ENCODE measurements around the gene ITSN1.
"Not testable (repeated sequence)": the region's sequence is repeated elsewhere in the genome, so short reads cannot be mapped to it uniquely, and the experiment has no call there.

The ITSN1 gene

DNA sequence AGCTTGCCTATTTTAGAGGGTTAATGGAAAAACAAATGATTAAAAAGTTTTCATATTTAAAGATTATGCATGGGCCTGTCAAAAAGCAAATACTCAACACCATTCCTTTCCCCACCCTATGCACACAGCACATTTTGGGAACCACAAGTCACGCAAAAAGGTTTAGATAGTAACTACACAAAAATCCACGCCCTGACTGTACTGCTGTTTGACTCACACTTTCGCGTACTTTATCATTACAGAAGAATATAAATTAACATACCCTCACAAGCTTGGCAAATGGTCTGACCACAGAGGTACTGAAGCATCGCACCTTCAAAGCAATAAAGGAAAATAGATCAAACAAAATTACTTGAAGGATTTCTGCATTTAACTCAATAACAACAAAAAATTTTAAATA lies 271.9 kb downstream of the ITSN1 start:
- TF ChIP-seq, protein P1, sequence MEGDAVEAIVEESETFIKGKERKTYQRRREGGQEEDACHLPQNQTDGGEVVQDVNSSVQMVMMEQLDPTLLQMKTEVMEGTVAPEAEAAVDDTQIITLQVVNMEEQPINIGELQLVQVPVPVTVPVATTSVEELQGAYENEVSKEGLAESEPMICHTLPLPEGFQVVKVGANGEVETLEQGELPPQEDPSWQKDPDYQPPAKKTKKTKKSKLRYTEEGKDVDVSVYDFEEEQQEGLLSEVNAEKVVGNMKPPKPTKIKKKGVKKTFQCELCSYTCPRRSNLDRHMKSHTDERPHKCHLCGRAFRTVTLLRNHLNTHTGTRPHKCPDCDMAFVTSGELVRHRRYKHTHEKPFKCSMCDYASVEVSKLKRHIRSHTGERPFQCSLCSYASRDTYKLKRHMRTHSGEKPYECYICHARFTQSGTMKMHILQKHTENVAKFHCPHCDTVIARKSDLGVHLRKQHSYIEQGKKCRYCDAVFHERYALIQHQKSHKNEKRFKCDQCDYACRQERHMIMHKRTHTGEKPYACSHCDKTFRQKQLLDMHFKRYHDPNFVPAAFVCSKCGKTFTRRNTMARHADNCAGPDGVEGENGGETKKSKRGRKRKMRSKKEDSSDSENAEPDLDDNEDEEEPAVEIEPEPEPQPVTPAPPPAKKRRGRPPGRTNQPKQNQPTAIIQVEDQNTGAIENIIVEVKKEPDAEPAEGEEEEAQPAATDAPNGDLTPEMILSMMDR (conservative IDR thresholded peaks at IDR 0.05): no peak
- peak overlapping the region; percentile 86; the same call in 1 of the 2 replicates for H3K27ac ChIP-seq

DNA sequence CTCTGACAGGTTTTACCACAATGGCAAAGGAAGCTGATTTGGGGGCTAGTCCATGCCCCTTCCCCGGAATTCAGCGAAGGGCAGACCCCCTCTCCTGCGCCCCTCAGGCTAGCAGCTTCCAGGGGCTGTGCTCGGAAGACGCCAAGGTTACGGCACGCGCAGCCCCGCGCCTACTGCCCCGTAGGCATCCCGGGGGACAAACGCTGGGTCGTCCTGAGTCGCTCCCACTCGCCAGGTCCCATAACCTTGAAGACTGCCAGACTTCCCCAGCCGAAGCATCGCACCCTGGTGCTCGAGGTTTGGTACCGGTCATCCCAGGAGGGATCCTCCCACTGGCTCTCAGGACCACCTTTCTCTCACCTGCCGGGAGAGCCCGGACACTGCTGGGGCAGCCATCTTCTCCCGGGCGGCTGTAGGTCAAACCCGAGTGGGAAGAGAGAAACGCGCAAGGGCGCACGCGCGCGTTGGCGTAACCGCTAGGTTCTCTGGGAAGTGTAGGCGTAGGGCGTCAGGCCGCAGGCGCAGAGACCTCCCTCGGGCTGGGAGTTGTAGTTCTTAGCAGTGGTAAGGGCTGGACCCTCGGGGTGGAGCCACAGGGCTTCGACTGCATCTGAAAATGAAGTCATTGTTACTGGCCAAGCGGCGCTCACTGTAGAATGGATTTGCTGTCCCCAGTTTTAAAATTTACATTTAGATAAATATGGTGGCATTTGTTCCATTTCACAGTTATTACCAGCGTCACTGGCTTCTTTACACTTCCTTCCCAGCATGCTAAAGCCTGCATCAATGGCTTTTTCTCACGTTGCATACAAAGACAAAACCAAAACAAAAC lies 273.3 kb downstream of the ITSN1 start, which contains the start of gene ATP5PO:
Gene ATP5PO, minus strand, starts transcription at position 437 of the 832 bp plus-strand sequence. Its CDS starts 41 bp downstream, at position 396.
- peak within 1 kb of the TSS; percentile 86 for H3K27ac ChIP-seq
- TF ChIP-seq, protein P1 (conservative IDR thresholded peaks at IDR 0.05): no peak

DNA sequence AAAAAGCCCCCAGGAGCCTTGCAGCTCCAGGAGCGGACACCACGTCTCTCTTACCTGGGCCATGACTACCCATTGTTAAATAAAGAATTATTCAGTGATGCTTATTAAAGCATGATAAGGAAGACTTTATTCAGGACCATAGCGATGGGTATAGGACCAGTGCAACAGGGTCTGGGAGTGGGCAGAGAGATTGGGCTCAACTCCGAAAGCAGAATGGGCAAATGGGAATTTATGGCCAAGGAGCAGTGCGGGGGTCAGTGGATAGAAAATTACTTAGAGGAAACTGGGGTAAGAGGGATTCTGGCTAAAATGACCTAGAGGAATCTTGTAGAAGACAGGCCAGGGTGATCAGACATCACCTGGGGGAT lies 273.9 kb downstream of the ITSN1 start:
- TF ChIP-seq, protein P1 (conservative IDR thresholded peaks at IDR 0.05): no peak
- peak overlapping the region; percentile 86 for H3K27ac ChIP-seq

DNA sequence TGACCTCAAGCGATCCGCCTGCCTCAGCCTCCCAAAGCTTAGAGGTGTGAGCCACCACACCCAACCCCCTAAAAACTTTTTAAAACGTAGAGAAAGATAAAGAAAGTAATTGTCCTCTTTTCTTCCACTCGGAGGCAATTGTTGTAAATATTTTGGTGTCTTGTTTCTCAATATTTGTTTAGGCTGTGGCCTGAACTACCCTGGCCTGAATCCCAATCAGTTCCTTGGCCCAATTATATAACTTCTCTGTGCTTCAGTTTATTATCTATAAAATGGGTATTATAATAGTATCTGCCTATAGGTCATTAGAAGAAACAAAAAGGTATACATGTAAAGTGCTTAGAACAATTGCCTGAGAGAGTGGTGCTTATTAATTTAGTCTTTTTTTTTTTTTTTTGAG lies 275.1 kb downstream of the ITSN1 start:
- TF ChIP-seq, protein P1 (conservative IDR thresholded peaks at IDR 0.05): no peak
- no peak overlapping the region for H3K27ac ChIP-seq

DNA sequence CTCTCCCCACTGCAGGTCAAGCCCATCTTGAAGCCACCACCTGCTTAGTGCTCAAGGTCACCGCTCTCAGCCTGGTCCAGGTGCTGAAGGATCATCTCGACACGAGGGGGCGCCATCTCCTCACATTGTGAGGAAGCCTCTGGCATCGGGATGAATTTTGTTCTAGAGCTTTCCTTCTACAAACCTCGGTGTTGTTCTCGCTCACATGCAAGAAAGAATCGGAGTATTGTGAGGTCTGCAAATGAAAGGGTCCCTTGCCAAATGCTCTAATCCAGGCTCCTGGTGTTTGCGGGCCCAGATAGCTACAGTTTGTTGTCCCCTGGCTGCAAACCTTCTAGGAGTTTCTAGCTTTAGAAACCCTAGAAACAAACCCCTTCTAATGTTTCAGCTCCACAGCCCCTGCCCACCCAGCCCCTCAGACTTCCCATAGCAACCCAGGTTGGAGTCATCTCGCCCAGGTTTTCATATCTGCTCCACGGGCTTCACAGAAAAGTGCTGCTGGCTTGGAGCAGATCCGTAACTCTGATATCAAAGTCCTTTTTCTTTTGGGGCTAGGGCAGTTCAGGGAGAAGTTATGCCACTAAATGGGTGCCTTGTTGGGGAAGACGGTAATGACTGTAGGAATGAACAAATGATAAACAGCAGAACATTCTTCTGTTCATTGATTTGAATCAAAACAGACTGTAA lies 281.9 kb downstream of the ITSN1 start:
- H3K27ac ChIP-seq: peak overlapping the region; percentile 40; the same call in 1 of the 2 replicates
- TF ChIP-seq, protein P1 (conservative IDR thresholded peaks at IDR 0.05): peak; percentile 99

DNA sequence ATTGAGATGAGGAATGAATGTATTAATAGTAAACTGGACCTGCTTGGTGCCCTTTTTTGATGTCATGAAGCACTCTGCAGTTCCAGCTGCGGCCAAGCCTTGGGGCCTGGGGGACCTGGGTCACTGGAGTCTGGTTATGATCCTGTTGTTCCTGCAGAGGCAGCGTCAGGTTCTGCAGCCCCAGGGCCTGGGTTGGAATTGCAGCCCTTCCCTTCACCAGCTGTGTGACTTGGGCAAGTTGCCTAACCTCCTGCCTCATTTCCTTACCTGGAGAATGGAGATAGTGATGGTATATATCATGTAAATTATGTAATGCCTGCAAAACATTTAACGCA lies 282.4 kb downstream of the ITSN1 start:
- H3K27ac ChIP-seq: no peak overlapping the region; the same call in 1 of the 2 replicates
- TF ChIP-seq, protein P1 (conservative IDR thresholded peaks at IDR 0.05): no peak

DNA sequence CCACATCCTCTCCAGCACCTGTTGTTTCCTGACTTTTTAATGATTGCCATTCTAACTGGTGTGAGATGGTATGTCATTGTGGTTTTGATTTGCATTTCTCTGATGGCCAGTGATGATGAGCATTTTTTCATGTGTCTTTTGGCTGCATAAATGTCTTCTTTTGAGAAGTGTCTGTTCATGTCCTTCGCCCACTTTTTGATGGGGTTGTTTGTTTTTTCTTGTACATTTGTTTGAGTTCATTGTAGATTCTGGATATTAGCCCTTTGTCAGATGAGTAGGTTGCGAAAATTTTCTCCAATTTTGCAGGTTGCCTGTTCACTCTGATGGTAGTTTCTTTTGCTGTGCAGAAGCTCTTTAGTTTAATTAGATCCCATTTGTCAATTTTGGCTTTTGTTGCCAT lies 283.9 kb downstream of the ITSN1 start:
- H3K27ac ChIP-seq: not testable (repeated sequence)

DNA sequence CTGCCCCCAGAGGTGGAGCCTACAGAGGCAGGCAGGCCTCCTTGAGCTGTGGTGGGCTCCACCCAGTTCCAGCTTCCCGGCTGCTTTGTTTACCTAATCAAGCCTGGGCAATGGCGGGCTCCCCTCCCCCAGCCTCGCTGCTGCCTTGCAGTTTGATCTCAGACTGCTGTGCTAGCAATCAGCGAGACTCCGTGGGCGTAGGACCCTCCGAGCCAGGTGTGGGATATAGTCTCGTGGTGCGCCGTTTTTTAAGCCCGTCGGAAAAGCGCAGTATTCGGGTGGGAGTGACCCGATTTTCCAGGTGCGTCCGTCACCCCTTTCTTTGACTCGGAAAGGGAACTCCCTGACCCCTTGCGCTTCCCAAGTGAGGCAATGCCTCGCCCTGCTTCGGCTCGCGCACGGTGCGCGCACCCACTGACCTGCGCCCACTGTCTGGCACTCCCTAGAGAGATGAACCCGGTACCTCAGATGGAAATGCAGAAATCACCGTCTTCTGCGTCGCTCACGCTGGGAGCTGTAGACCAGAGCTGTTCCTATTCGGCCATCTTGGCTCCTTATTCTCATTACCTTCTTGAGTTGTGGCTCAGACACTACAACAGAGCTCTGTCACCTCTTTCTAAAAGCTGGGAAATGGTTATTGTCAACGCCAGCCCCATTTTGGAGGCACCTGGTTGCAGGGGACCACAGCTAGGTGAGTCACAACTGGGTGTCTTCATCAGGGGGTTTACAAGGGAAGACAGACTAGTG lies 288.9 kb downstream of the ITSN1 start:
- H3K27ac ChIP-seq: peak overlapping the region; percentile 88

Measured in VCaP (cell line).